PC-9 (cell line): ENCODE results near the gene CDH11.

Experiments
- EZH2 ChIP-seq: fragments of 200-600 bp; sonication (generic); IDR thresholded peaks from 2 replicates; pipeline ENCODE4 v1.8.0; 2017; ENCODE audit warnings: antibody characterized with exemption, low read depth
- TF ChIP-seq, protein P1 (sequence below): fragments of 200-600 bp; sonication (generic); conservative IDR thresholded peaks from 2 replicates; pipeline ENCODE4 v1.6.1; 2017; ENCODE audit warnings: mixed run types, antibody characterized with exemption, mild to moderate bottlenecking, moderate library complexity

GRCh38 chr16:64952177-64952576 lies 169.7 kb downstream of the CDH11 start:
- TF ChIP-seq, protein P1, sequence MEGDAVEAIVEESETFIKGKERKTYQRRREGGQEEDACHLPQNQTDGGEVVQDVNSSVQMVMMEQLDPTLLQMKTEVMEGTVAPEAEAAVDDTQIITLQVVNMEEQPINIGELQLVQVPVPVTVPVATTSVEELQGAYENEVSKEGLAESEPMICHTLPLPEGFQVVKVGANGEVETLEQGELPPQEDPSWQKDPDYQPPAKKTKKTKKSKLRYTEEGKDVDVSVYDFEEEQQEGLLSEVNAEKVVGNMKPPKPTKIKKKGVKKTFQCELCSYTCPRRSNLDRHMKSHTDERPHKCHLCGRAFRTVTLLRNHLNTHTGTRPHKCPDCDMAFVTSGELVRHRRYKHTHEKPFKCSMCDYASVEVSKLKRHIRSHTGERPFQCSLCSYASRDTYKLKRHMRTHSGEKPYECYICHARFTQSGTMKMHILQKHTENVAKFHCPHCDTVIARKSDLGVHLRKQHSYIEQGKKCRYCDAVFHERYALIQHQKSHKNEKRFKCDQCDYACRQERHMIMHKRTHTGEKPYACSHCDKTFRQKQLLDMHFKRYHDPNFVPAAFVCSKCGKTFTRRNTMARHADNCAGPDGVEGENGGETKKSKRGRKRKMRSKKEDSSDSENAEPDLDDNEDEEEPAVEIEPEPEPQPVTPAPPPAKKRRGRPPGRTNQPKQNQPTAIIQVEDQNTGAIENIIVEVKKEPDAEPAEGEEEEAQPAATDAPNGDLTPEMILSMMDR, result no peak
- TF ChIP-seq EZH2, result no peak
